Measurements from ENCODE around the gene HMHB1. TPM values are rescaled to one million over a fixed set of nuclear protein-coding genes. Genes with fewer than 3 reads are reported as not detected.

HMHB1 gene
- not detected for polyA plus RNA-seq (2013, experiment 1 of 2; ENCODE audit: insufficient read length)
- not detected for polyA plus RNA-seq (2013, experiment 2 of 2; ENCODE audit: insufficient read length)

DNA sequence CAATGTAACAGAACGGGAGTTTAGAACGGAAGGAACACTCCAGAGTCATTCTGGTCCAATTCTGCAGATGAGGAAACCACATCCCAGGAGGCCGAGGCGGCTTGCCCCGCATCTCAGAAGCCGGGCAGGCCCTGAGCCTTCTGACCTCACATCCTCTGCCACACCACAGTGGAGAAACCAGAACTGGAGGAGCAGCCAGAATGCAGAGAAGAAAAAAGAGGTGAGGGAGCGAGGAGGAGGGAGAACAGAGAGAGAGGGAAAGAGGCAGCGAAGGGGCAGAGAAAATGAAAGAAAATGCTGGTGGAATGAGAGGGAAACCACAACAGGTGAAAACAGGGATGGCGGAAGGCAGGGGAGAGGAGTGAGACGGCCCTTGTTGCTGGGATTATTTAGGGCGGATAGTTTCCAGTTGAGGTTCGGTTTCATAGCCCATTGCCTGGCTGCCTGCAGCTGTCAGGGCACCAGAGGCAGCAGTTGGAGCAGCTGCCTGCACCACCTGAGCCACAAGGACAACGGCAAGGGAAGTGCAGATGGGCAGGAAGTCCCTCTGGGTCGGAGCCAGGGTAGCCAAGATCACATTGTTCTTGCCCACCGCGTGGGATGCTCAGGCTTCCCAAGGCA is at the start of gene HMHB1:
HMHB1 (plus strand) TSS at position 77 of the 621 bp plus-strand sequence.
- no peak for DNase-seq

DNA sequence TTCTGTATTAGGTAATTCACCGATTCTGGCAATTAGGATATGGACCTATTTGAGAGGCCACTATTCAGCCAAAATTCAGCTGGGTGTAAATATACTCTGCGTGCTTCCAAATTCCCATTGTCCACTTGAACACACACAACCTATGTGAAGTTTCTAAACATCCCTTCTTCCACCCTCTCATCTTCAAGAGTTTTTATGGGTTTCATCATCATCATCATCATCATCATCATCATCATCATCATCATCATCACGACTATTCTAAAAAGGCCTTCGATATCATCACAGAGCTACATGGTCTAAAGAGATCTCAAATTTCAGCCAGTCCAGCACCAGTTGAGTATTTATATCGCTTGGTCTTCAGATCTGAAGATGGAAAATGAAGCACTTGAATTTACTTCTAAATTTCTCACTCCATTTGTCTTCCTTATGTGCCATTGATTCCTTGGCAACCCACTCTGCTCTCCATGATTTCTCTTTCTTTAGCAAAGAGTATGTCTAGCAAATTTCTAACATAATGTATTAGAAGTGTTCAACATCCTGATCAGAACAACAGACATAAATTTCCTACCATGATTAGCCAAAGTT is 49.2 kb upstream of the HMHB1 start:
- no peak for DNase-seq

DNA sequence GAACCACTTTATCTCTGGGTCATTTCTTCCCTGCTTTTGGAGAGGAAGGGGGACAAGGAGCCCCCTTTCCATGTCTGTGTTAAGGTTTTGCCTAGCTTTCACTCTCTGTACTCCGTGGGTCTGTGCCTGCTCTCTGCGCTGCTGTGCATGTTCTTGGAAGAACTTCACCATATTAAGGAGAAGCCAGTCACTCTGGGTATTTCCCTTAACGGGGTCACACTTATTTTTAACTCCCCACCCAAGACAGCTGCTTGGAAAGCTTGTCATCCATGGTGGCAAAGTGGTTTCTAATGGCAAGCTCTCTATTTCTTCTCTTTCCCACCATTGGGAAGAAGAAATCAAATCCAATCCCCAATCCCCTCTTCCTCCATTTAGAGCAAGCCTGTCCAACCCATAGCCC is 44.8 kb upstream of the HMHB1 start:
- no peak for DNase-seq

DNA sequence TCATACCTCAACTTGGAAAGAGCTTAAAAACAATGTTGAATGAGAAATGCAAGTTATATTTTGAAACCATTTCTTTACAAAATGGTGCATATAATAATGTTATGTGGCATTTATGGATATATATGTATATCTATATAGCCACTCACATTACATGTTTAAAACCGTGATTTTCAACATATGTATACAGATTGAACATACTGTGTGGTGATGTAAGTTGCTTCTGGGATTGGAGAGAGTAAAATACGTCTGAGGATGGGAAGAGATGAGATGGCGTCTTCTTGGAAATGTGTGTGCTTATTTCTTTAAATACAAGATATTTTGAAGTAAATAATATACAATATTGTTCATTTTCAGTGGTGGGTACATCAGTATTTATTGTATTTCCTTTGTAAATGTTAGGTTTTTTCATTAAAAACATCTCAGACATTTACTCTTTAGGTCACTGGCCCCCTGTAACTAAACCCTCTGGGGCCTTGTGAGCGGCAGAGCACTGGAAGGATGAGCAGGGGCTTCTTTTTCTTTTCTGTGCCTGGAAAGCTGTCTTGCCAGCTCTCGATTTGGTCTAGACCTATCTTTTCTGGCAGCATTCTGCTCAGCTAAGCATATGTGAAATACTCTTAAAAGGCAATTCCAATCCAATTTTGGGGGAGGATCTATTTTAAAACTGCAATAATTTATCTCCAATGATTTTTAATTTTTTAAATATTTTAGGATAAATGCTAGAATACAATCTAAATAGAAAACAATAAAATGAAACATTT is 42.8 kb upstream of the HMHB1 start:
- DNase-seq: no peak

DNA sequence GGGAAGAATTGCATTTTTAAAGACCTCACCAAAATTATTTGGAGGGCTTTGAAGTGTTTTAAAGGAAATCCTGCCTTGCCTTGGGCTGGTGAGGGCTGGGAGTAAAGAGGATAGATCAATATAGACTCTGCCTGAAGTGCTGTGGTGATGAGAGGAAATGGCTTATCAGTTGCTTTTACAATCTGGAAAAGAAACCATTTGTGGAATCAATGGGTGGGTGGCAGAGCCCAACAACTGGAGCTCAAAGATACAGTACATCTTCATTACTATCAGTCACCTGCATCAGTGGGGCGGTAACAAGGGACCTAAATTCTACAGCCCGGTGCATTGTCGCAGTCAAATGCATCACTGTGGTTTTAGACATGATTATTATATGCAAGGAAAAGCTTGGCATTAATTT is 41.5 kb upstream of the HMHB1 start:
- DNase-seq: no peak

DNA sequence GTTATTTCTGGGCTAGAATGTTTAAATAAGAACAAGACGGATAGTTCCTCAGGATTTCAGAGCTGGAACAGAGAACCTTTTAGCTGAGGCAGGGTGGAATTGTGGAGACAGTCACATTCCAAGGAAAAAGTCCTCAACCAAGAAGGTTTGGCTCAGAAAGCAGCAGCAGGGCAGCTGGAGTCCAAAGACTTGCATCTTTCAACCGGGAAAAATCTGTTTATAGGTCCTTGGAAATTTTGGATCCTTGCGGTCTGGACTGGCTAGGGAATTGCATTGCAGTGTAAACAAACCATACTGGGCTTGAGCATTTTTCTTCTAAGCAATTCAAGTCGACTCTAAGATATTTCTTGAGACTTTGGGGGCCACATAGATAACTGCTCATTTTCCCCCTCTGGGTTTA is 40.8 kb upstream of the HMHB1 start:
- DNase-seq: peak; percentile 41

DNA sequence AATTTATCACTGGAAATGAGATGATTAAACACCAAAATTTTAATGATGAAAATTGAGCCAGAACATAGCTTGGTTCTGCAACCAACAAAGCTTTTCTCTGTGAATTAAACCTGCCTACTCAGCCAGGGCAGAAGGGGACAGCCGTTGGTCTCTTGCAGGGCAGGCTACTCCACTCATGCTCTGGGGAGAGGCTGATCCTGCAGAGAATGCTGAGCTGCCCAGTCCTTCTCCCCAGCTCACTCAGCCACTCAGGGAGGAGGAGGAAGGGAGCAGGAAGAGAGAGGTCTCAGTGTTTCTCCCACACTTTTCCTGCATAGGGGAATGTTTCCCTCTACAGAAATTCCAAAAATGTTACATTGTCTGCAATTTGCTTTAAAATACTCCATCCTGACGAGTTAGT is 40.4 kb upstream of the HMHB1 start:
- DNase-seq: no peak

DNA sequence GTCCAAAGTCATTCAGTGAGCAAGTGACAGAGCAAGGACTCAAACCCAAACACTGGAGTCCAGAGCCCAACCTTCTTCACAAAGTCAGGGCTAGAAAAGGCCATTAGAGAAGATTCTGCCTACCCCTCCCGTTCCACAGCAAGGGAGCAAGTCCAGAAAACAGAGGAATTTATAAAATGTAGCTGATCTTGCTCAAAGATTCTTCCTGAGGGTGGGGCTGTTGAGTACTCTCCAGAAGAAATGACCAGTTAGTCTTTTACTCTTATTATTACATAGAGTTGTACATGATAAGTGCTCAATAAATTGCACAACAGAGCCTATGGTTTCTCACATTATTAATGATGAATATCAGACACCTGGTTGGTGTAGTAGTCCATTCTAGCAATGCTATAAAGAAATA is 39.3 kb upstream of the HMHB1 start:
- DNase-seq: peak; percentile 27

DNA sequence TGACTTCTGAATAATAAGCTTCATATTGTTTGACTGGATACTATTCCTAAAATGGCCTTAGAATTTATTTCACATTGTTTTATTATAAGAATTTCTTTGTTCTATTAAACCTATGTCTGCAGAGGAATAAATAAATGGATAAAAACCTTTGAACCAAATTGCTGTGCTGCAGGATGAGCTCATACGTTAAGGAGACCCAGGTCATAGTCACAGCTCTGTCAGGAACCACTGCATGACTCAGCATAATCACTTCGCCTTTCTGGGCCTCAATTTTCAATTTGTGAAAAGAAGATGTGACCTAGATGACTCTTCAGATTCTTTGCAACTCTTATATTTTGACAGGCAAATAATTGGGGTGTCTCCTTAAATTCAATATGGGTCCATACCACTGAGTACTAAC is 36.7 kb upstream of the HMHB1 start:
- peak; percentile 62 for DNase-seq

DNA sequence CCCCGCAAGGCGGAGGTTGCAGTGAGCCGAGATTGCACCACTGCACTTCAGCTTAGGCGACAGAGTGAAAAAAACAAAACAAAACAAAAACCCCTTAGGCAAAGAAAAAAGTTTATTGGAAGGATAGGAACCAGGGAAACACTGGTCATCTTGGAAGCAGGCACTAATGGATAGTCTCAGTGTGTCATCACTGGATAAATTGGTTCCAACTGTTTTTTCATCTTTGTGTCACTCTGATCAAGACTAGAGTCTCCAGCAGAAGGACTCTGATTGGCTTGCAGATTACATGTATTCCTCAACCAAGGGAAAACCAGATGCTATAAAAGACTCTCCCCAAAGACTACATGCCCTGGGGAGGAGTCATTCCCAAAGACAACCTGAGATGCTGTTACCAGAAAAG is 35.0 kb upstream of the HMHB1 start:
- no peak for DNase-seq

DNA sequence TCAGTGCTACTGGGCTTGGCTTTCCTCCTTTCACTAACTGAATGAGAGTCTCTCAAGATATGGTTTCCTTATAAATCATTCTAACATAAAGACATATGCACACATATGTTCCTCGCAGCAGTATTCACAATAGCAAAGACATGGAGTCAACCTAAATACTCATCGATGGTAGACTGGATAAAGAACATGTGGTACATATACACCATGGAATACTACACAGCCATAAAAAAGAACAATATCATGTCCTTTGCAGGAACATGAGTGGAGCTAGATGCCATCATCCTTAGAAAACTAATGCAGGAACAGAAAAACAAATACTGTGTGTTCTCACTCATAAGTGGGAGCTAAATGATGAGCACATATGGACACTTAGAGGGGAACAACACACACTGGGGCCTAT is 32.5 kb upstream of the HMHB1 start:
- DNase-seq: no peak

DNA sequence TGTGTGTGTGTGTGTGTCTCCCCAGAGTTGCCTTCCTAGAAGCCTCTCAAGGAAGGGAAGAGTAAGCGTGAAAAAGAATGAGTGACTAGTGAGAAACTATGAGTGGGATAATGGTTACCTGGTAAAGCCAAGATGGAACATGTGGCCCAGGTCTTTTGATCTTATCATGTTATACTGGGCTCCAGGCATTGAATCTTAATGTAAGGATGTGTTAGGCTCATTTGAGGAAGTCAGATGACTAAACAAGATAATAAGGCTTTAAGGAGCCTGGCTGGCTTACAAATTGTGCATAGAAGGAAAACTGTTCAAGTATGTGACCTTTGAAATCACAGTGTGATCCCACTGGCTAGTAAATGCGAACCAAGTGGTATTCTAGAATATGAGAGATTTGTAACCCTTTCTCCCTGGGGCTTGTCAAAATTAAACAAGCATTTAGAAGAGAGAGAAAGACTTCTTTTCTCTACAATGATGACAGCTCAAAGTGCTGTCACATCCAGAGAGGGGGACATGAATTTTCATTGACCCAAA is 29.9 kb upstream of the HMHB1 start:
- no peak for DNase-seq

DNA sequence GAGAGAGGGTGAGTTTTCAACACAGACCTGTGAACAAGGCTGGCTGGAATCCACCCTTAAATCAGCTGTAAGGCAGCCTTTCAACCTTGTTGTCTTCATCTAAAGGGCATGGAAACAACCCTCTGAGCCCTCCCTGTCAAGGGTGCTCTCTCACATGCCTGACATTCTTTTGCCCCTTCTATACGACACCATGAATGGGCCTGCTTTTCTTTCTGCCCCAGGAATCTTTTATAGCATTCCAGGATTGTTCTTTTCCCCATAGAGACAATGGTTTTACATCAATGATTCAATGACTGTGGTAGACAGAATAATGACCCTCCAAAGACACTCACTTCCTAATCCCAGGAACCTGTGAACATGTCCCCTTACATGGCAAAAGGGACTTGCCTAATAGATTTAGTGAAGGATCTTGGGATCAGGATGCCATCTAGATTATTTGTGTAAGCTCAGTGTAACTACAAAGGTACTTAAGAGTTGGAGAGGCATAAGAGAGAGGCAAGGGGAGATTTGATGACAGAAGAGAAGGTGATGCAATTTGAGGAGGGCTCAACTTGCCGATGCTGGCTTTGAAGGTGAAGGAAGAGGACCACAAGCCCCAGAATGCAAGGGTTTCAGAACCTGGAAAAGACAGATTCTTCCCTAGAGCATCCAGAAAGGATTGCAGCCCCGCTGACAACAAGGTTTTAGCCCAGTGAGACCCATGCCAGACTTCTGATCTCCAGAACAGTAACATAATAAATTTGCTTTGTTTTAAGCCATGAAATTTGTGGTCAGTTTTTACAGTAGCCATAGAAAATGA is 29.2 kb upstream of the HMHB1 start:
- peak; percentile 68 for DNase-seq

DNA sequence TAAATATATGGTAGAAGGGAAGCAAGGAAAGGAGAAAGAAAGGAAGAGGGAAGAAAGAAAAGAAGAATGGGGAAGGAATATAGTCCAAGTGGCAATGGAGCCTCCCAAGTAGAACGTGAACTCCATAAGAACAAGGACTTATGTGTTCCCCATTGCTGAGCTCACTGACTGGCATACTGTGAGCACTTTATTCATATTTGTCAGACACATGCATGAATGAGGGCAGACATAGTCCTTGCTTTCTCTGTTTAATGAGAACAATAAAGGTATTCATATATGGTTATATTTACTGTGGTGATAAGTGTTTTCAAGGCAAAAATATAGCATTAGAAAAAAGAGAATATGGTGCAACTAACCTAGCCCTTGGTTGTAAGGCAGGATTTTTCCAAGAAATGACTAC is 23.6 kb upstream of the HMHB1 start:
- no peak for DNase-seq

DNA sequence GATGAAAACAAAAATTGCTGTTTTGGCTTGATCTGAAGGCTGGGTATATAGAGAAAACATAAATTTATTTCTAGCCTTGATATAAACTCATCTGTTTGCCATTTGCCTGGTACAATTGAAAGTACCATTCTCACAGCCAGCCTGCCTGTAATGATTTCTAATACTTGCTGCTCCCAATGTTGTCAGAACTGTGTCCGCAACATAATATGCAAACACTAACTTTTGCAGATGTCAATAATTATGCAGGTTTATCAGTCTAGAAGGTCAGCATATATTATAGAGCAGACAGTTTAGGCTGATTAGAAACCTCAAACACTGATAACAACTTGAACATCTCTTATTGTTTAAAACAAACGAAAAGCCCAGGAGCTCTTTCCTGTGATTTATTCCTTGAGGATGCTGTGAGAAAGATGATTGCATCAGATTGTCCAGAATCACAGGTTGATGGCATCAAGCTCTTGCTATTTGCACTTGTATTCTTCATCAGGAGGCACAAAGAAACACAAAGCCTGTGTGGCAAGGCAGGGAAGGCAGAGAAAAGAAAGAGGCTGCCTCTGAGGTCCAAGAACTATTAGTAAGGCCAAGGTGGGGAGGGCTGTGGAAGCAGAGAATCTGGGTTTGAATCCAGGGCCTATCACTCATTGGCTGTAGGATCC is 21.4 kb upstream of the HMHB1 start:
- DNase-seq: peak; percentile 31

DNA sequence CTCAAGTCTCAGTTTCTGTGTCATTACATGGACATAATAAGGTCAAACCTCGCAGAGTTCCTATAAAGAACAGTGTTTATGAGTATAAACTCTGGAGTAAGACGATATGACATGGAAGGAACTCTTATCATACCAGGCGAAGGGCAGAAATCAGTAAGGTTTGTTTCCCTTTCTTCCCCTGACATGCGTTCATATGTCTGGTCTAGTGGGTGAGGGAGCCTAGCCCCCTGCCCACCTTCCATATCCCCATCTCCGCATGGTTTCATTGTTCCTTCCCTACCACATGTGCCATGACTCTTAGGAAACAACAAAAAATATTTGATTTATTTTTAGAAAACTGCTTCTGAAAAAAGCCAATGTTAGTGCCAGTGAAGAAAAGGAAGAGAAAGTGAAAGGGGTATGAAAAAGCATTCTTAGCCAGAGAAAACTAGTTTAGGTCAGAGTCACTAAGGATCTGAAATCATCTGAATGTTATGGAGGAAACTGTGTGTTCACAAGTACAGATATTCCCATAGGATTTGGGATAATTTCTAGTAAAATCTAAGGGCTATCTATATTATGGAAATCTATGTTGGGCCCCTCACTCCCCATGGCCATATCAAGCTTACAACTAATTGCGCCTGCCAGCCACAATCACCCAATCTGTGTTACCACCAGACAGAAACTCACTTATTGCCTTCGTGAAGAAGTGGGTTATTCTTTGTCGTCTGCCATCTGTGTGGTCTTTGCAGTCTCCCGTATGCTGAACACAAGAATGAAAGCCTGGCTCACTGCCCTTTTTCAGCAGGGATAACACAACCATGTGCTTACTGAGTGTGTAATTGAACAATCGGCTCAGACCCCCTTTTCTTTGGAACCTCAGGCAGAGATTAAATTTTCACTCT is 19.9 kb upstream of the HMHB1 start:
- peak; percentile 61 for DNase-seq

DNA sequence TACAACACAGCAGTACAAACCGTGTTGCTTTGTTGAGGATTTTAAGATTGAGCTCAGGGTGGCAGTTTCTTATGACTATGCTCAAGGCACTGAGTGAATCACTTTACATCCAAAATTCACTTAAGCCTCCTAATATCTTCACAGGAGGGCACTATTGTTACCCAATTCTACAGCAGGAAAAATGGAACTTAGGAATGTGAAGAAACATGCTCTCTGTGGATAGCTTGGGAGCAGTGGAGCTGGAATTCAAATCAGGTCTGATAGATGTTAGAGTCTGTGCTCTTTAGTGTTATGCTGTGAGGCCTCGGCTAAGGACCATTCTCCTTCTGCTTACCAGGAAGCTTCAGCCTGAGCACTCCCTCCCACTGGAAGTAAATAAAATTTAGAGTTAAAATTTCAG is 18.7 kb upstream of the HMHB1 start:
- DNase-seq: peak; percentile 53

DNA sequence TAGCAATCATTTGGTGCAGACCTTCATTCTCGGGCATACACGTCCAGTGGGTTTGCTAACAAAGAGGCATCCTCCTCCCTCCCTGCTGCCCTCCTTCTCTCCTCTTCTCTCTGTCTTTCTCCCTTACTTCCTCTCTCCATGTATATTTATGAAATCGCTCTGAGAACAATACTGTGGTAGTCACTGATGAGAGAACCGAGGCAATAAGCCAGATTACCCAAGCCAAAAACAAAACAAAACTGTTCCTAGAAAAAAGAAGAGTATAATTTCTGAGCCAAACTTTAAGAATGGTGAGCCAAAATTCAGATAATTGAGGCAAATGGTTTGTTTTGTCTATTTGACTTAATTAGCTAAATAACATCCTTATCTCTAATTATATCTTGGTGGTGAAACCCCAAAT is 15.8 kb upstream of the HMHB1 start:
- no peak for DNase-seq

DNA sequence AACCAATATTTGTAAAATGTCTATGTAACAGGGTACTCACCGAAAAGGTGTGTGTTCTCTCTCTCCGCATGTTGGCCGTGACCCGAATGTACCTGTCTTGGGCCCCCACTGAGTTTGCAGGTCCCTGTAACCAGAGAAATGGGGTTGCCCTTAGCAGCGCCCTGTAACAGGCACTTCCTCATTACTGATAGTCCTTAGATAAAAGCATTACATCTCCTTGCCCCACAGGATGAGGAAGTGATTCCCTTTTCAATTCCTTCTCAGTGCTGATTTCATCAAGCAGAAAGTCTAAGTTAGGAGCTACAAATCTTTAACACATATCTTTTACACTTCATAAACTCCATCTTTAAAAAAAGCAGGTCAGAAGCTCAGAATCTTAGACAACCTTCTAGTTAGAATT is 15.2 kb upstream of the HMHB1 start:
- no peak for DNase-seq

DNA sequence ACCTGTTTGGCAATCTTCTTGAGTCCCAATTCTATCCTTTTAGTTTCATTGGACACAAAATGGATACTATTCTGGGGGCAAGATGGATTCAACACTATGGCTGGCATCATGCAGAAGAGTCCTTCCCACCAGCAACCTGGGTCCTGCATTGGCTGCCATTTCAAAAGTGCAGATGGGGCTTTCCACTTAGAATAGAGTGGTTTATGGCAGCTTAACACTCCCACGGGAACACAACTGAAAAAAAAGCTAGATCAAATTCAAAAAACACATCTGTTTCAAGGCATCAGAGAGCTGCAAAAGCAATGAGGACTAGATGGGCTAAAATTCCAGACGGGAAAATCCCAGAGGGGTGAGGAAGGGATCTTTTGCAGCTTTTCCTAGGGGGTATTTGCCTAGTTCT is 11.2 kb upstream of the HMHB1 start:
- no peak for DNase-seq

DNA sequence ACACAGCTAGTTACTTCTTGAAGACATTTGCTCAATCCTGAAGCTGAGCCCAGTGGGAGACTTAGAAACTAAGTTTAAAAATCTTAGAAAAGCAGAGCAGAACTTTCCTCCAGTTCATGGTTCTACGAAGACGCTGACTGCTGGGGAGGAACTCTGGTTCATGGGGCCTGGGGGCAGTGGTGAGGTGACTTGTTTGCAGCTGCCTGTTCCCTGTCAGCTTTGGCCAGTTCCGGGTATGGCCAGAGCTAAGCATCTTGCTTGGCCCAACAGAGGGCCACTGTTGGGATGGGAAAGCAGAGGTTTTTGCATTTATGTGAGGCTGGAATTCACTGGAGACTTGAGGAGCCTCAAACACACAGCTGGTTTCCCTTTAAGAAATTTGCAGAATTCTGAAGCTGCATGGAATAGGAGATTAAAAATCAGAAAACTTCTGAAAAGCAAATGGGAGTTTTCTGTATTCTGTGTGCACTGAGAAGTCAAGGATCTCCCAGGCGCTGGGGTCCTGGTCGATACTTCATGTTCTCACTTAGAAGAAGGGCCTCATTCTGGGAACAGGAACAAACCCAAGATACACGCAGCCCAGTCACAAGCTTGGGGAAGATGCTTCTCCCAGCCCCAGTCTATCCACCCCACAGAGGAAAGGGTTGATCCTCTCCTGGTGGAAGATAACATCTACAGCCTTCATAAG is 10.6 kb upstream of the HMHB1 start:
- DNase-seq: no peak

Data from fibroblast of skin of scalp (primary cell).